Ishikawa (cell line): Measurements from ENCODE around the gene COPZ1.

Experiments
- CREB1 ChIP-seq: IDR thresholded peaks from 2 replicates; pipeline ENCODE4 v1.6.1; 2012; ENCODE audit warnings: low read depth
- EGR1 ChIP-seq: IDR thresholded peaks from 2 replicates; pipeline ENCODE4 v1.6.1; 2012
- EP300 ChIP-seq: IDR thresholded peaks from 2 replicates; pipeline ENCODE4 v1.6.1; 2012; ENCODE audit warnings: borderline replicate concordance
- FOXM1 ChIP-seq: IDR thresholded peaks from 2 replicates; pipeline ENCODE4 v1.6.1; 2012; ENCODE audit warnings: low read depth, borderline replicate concordance
- MAX ChIP-seq: IDR thresholded peaks from 2 replicates; pipeline ENCODE4 v1.6.1; 2012
- RAD21 ChIP-seq: IDR thresholded peaks from 2 replicates; pipeline ENCODE4 v1.6.1; 2012; ENCODE audit warnings: low read depth
- TAF1 ChIP-seq: IDR thresholded peaks from 2 replicates; pipeline ENCODE4 v1.6.1; 2012; ENCODE audit warnings: low read depth, mild to moderate bottlenecking
- TCF12 ChIP-seq: IDR thresholded peaks from 2 replicates; pipeline ENCODE4 v1.6.1; 2012; ENCODE audit warnings: low read depth
- YY1 ChIP-seq: IDR thresholded peaks from 2 replicates; pipeline ENCODE4 v1.6.1; 2012; ENCODE audit warnings: low read depth

- TF ChIP-seq EGR1 (no peak), EP300 (no peak), FOXM1 (no peak), TAF1 (no peak), YY1 (no peak), TCF12 (no peak), RAD21 (no peak), CREB1 (no peak), MAX (no peak)
These were observed 25.3 kb upstream of the COPZ1 start for GRCh38 chr12:54299515-54300224.
